H1 (cell line): Measurements from ENCODE around the gene ITFG2. TPM values are rescaled to one million over a fixed set of nuclear protein-coding genes. Genes with fewer than 3 reads are reported as not detected.

Source experiments
- CTCF ChIA-PET: fragments of 300-600 bp; sonication (Branson Sonifier 250); formaldehyde crosslinking; loops from one replicate; lab custom pipeline; 2021; ENCODE audit not compliant: partially characterized antibody; lab: Charles Lee
- POLR2A ChIA-PET: fragments of 300-600 bp; sonication (Branson Sonifier 250); formaldehyde crosslinking; loops from one replicate; lab custom pipeline; 2021; ENCODE audit warnings: inconsistent platforms; ENCODE audit not compliant: partially characterized antibody; lab: Charles Lee
- DNase-seq, 2 experiments: peaks; one replicate each; pipeline versions ENCODE4 v3.0.0 to v3.0.0-alpha.2; 2010 to 2022; ENCODE audit warnings: low spot score in 2 of 2, low read depth in 1 of 2, mixed read lengths in 1 of 2
- FAIRE-seq: peaks from 2 replicates; lab custom pipeline; 2011; peaks lifted over from hg19 to GRCh38; lab: Jason Lieb, UNC
- H2AFZ ChIP-seq: 2 replicates; pipeline ENCODE4 v1.8.1; 2012; ENCODE audit warnings: low read length, inconsistent platforms
- H2AK5ac ChIP-seq: 2 replicates; pipeline ENCODE4 v1.6.1; 2013; ENCODE audit warnings: low read depth, low read length
- H2BK120ac ChIP-seq: replicated peaks from 2 replicates; pipeline ENCODE3; 2013; ENCODE audit warnings: low read depth, low read length, inconsistent platforms
- H2BK12ac ChIP-seq: 2 replicates; pipeline ENCODE4 v1.6.1; 2013; ENCODE audit warnings: low read depth, low read length
- H2BK15ac ChIP-seq: 2 replicates; pipeline ENCODE4 v1.6.1; 2013; ENCODE audit warnings: low read length
- H2BK20ac ChIP-seq: 2 replicates; pipeline ENCODE4 v1.6.1; 2013; ENCODE audit warnings: low read length
- H2BK5ac ChIP-seq: 2 replicates; pipeline ENCODE4 v1.6.1; 2013; ENCODE audit warnings: low read depth, low read length
- H3K14ac ChIP-seq: 2 replicates; pipeline ENCODE4 v1.6.1; 2013; ENCODE audit warnings: inconsistent platforms; ENCODE audit not compliant: insufficient read length
- H3K18ac ChIP-seq: 2 replicates; pipeline ENCODE4 v1.6.1; 2013; ENCODE audit warnings: low read length; ENCODE audit errors: extremely low read depth
- H3K23ac ChIP-seq: 2 replicates; pipeline ENCODE4 v1.6.1; 2013; ENCODE audit warnings: inconsistent platforms; ENCODE audit not compliant: insufficient read length
- H3K23me2 ChIP-seq: 2 replicates; pipeline ENCODE4 v1.6.1; 2013; ENCODE audit warnings: low read depth, low read length
- H3K27ac ChIP-seq: 2 replicates; pipeline ENCODE4 v1.6.1; 2011; ENCODE audit warnings: low read depth, low read length, inconsistent platforms
- H3K27me3 ChIP-seq, 4 experiments: replicated peaks in 1 of 4; 1 replicate in 1 of 4; 2 replicates in 3 of 4; pipeline versions ENCODE4 v1.6.1 to v1.8.1; 2011 to 2013; ENCODE audit warnings: low read length in 3 of 4, mild to moderate bottlenecking in 3 of 4, inconsistent platforms in 2 of 4, mixed read lengths in 2 of 4, moderate library complexity in 1 of 4; ENCODE audit not compliant: control insufficient read depth in 3 of 4, insufficient read depth in 3 of 4; ENCODE audit errors: extremely low read depth in 1 of 4
- H3K36me3 ChIP-seq, 4 experiments: 2 replicates each; pipeline versions ENCODE4 v1.6.1 to v1.8.1; 2011 to 2013; ENCODE audit warnings: mild to moderate bottlenecking in 4 of 4, low read length in 3 of 4, moderate library complexity in 2 of 4, control low read depth in 1 of 4, inconsistent platforms in 1 of 4; ENCODE audit not compliant: insufficient read depth in 4 of 4, control insufficient read depth in 2 of 4
- H3K4ac ChIP-seq: replicated peaks from 2 replicates; pipeline ENCODE3; 2013; ENCODE audit warnings: low read length, low read depth, mixed read lengths, inconsistent platforms; ENCODE audit not compliant: insufficient read length
- H3K4me1 ChIP-seq, 4 experiments: replicated peaks in 1 of 4; 1 replicate in 1 of 4; 2 replicates in 3 of 4; pipeline versions ENCODE4 v1.6.1 to v1.8.1; 2011 to 2013; ENCODE audit warnings: low read length in 3 of 4, inconsistent platforms in 2 of 4, mixed read lengths in 1 of 4; ENCODE audit not compliant: insufficient read depth in 4 of 4, control insufficient read depth in 3 of 4
- H3K4me2 ChIP-seq, 2 experiments: 2 replicates each; pipeline versions ENCODE4 v1.6.1 to v1.8.1; 2011 to 2013; ENCODE audit warnings: low read depth in 2 of 2, low read length in 2 of 2, control low read depth in 1 of 2, inconsistent platforms in 1 of 2, mild to moderate bottlenecking in 1 of 2; ENCODE audit not compliant: insufficient read depth in 1 of 2
- H3K4me3 ChIP-seq, 4 experiments: fragments of 200-600, 300-600 bp in 1 of 4; sonication (generic), shearing (Covaris generic), sonication (Bioruptor Twin) in 1 of 4; 2 replicates each; pipeline versions ENCODE4 v1.5.1 to v1.8.1; 2011 to 2016; ENCODE audit warnings: low read length in 4 of 4, low read depth in 3 of 4, control low read depth in 2 of 4, inconsistent platforms in 2 of 4, mild to moderate bottlenecking in 2 of 4, mixed read lengths in 1 of 4, moderate library complexity in 1 of 4; ENCODE audit not compliant: insufficient read depth in 2 of 4; ENCODE audit errors: extremely low read depth in 1 of 4
- H3K56ac ChIP-seq: replicated peaks from 2 replicates; pipeline ENCODE3; 2013; ENCODE audit warnings: low read depth, mild to moderate bottlenecking, mixed read lengths, low read length, inconsistent platforms; ENCODE audit not compliant: insufficient read length
- H3K79me1 ChIP-seq: 2 replicates; pipeline ENCODE4 v1.6.1; 2013; ENCODE audit warnings: low read depth, low read length, control low read depth
- H3K79me2 ChIP-seq, 2 experiments: 2 replicates each; pipeline versions ENCODE4 v1.6.1 to v1.8.1; 2012 to 2013; ENCODE audit warnings: low read length in 2 of 2, mild to moderate bottlenecking in 2 of 2, inconsistent platforms in 1 of 2; ENCODE audit not compliant: insufficient read depth in 2 of 2, control insufficient read depth in 1 of 2
- H3K9ac ChIP-seq, 4 experiments: replicated peaks in 1 of 4; 1 replicate in 1 of 4; 2 replicates in 3 of 4; pipeline versions ENCODE4 v1.6.1 to v1.8.1; 2011 to 2013; ENCODE audit warnings: low read depth in 3 of 4, low read length in 3 of 4, control low read depth in 2 of 4, mild to moderate bottlenecking in 2 of 4, moderate library complexity in 2 of 4, inconsistent platforms in 1 of 4; ENCODE audit errors: extremely low read depth in 1 of 4
- H3K9me3 ChIP-seq, 2 experiments: 2 replicates each; pipeline versions ENCODE4 v1.6.1 to v1.8.1; 2012 to 2013; ENCODE audit warnings: mild to moderate bottlenecking in 2 of 2, moderate library complexity in 2 of 2, control low read depth in 1 of 2, inconsistent platforms in 1 of 2, low read depth in 1 of 2, low read length in 1 of 2, mixed read lengths in 1 of 2; ENCODE audit not compliant: insufficient read depth in 2 of 2
- H4K20me1 ChIP-seq, 2 experiments: replicated peaks in 1 of 2; 2 replicates each; pipeline versions ENCODE3 to v1.8.1; 2011 to 2013; ENCODE audit warnings: inconsistent platforms in 2 of 2, low read length in 2 of 2, mild to moderate bottlenecking in 1 of 2; ENCODE audit not compliant: insufficient read depth in 2 of 2, control insufficient read depth in 1 of 2
- H4K5ac ChIP-seq: 2 replicates; pipeline ENCODE4 v1.6.1; 2013; ENCODE audit warnings: low read length, low read depth, mixed read lengths, inconsistent platforms; ENCODE audit not compliant: insufficient read length
- H4K8ac ChIP-seq: 2 replicates; pipeline ENCODE4 v1.8.0; 2013; ENCODE audit warnings: mild to moderate bottlenecking, moderate library complexity, low read length, inconsistent platforms; ENCODE audit not compliant: insufficient read depth; ENCODE audit errors: extremely low read depth
- H4K91ac ChIP-seq: replicated peaks from 2 replicates; pipeline ENCODE3; 2013; ENCODE audit warnings: low read length, mixed read lengths, inconsistent platforms; ENCODE audit not compliant: insufficient read length
- CBX5 ChIP-seq: fragments of 300-800, 300-1000 bp; sonication (generic); IDR thresholded peaks from 2 replicates; pipeline ENCODE4 v1.7.1; 2016; ENCODE audit warnings: antibody characterized with exemption, low read length, low read depth
- JUND ChIP-seq: IDR thresholded peaks from 2 replicates; pipeline ENCODE4 v1.6.1; 2011; ENCODE audit warnings: mild to moderate bottlenecking, improper control_type of control experiment, low read length
- MAX ChIP-seq: IDR thresholded peaks from 2 replicates; pipeline ENCODE4 v1.6.1; 2012; ENCODE audit warnings: inconsistent platforms
- RNF2 ChIP-seq: fragments of 200-900, 300-1000 bp; sonication (generic); IDR thresholded peaks from 2 replicates; pipeline ENCODE4 v1.7.1; 2016; ENCODE audit warnings: borderline replicate concordance, low read depth, mild to moderate bottlenecking, antibody characterized with exemption, low read length; ENCODE audit not compliant: poor library complexity, severe bottlenecking; ENCODE audit errors: missing control alignments
- RXRA ChIP-seq: IDR thresholded peaks from 2 replicates; pipeline ENCODE4 v1.6.1; 2011; ENCODE audit warnings: low read depth, mild to moderate bottlenecking, low read length, moderate library complexity; ENCODE audit not compliant: insufficient read depth
- SIRT6 ChIP-seq: IDR thresholded peaks from one replicate; pipeline ENCODE4 v1.7.1; 2012; ENCODE audit warnings: low read length, inconsistent platforms
- WGBS, 2 experiments: shearing (Covaris generic) in 1 of 2; methylation state at CpG; one replicate each; pipeline versions ENCODE4 v1.1.6 to v1.1.7; 2013 to 2015; ENCODE audit warnings: low lambda C conversion rate in 2 of 2, mixed read lengths in 2 of 2, inconsistent platforms in 1 of 2, low coverage in 1 of 2, missing lambda C conversion rate in 1 of 2; ENCODE audit not compliant: insufficient replicate concordance in 2 of 2, insufficient coverage in 1 of 2, insufficient read length in 1 of 2; ENCODE audit errors: extremely low coverage in 1 of 2, missing lambda C conversion rate in 1 of 2; 5-methylcytosine and 5-hydroxymethylcytosine counted together
- polyA plus RNA-seq, 7 experiments: library from polyadenylated mRNA; depleted of rRNA in 3 of 7; stranded (reverse) in 5 of 7; unstranded in 2 of 7; fragments of >200 nt in 5 of 7; fragments of 200-250 nt in 2 of 7; gene quantifications; 1 replicate in 5 of 7; 2 replicates in 1 of 7; 4 replicates in 1 of 7; pipeline versions ENCODE4 v1.2.1 to v1.2.3, GENCODE V29; 2011 to 2013; ENCODE audit warnings: missing spikeins in 2 of 7, mixed read lengths in 2 of 7
- total RNA-seq: library from RNA; stranded (reverse); fragmentation: NEBNext Ultra II Directional; extraction: Animal tissue kit (Norgen Biotek cat#: 25700); gene quantifications from 2 replicates; pipeline ENCODE4 v1.2.1, GENCODE V29; 2021

ITFG2 gene
- total and polyA plus RNA-seq, 2 of the 8 experiments (the other 6 are each of a cell fraction or from before 2014, with no cell fraction given): 15.0 to 22.9 TPM

DNA sequence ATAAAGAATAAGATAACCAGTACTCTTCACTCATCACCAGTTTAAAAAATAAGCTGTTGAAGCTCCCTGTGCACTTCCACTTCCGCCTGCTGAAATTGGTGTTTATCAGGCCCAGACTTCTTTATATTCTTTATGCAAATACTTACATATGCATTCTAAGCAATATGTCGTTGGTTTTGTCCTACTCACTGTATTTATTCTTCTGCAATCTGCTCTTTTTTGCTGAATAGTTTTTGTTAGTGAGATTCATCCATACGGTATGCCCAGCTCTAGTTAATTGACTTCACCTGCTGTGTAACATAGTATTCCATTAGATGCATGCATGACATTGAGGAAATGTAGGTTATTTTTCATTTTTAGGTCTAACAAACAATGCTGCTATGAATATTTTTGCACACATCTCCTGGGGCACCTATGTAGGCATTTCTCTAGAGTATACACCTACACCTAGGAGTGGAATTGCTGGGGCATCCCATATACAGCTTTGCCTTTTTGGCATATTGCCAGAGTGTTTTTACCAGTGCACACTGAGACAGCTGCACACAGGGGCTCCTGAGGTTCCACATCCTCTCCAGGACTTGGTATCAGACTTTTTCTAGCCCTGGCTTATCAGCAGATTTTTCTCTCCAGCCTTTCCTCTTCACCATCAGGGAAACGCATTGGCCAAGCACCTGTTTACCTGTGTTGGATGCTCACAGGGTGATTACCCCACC, 23.4 kb downstream of the ITFG2 start:
- Histone ChIP-seq H3K36me3 (no peaks in the 10 kb centered on the region; a peak in 1 of 8 replicates), H3K4ac (no peak overlapping the region), H3K14ac (no peak overlapping the region), H2BK12ac (no peak overlapping the region), H2BK20ac (no peak overlapping the region), H3K79me2 (no peaks in the 10 kb centered on the region), H3K23ac (no peak overlapping the region), H4K91ac (no peak overlapping the region), H3K4me2 (no peak overlapping the region), H4K20me1 (peaks cover 0 to under 1% of the 10 kb centered on the region in 2 experiments), H4K5ac (no peak overlapping the region), H3K9me3 (no peaks in the 10 kb centered on the region), H3K27ac (no peak overlapping the region), H2BK120ac (no peak overlapping the region), H3K18ac (no peak overlapping the region), H3K56ac (no peak overlapping the region), H3K79me1 (no peaks in the 10 kb centered on the region), H3K23me2 (no peaks in the 10 kb centered on the region; the same call in 1 of the 2 replicates), H4K8ac (no peak overlapping the region), H3K4me3 (no peak overlapping the region), H2BK15ac (no peak overlapping the region), H2AFZ (no peak overlapping the region), H3K27me3 (no peaks in the 10 kb centered on the region; a peak in 1 of 7 replicates), H3K9ac (no peak overlapping the region), H2BK5ac (no peak overlapping the region), H3K4me1 (peaks cover 0 to 14% (median 9%) of the 10 kb centered on the region in 4 experiments; a peak in 6 of 7 replicates), H2AK5ac (no peak overlapping the region)
- ChIA-PET POLR2A (interaction anchor here (0.9 to 6.3 kb wide), 4 partner anchors 10 to 23 kb away, joined by 4 to 58 read pairs (median 5); partner anchors contain the start of gene ITFG2), CTCF (interaction anchor here (1.2 to 6.9 kb wide), 5 partner anchors 9 to 199 kb away, joined by 3 to 52 read pairs (median 3); no protein-coding TSS in a partner anchor)
- FAIRE-seq (no peak), DNase-seq (no peak)
- WGBS, 2 experiments: 81% methylated on average over 4 of the region's 4 CpGs; no CpG with 5 or more reads in 1 of the 2 experiments
- TF ChIP-seq JUND (no peak), CBX5 (no peak), RXRA (no peak), RNF2 (no peak), MAX (no peak), SIRT6 (no peak)
